ENCODE measurements around the gene EFEMP1.

GRCh38 chr2:55923091-55923981 is at the start of gene EFEMP1:
- no peak for TF ChIP-seq ZNF747 (CRISPR knock-in tag; IDR thresholded peaks at IDR 0.05; ENCODE audit: borderline replicate concordance)
- TF ChIP-seq NCOA1 (CRISPR knock-in tag; IDR thresholded peaks at IDR 0.05): no peak
- TF ChIP-seq NFATC3 (CRISPR knock-in tag; IDR thresholded peaks at IDR 0.05): no peak
- TF ChIP-seq TAF1 (CRISPR knock-in tag; IDR thresholded peaks at IDR 0.05): no peak
- no peak for TF ChIP-seq CBX1 (IDR thresholded peaks at IDR 0.05; ENCODE audit: low read depth)
- TF ChIP-seq NBN (conservative IDR thresholded peaks at IDR 0.05): no peak
- TF ChIP-seq HMGXB4 (CRISPR knock-in tag; IDR thresholded peaks at IDR 0.05; ENCODE audit: borderline replicate concordance in 1 of 2, low read depth in 1 of 2): no peak
- TF ChIP-seq CTCF (CRISPR knock-in tag; IDR thresholded peaks at IDR 0.05): no peak
- no peak for TF ChIP-seq ZBTB34 (CRISPR knock-in tag; IDR thresholded peaks at IDR 0.05)
- no peak for TF ChIP-seq MXD4 (CRISPR knock-in tag; IDR thresholded peaks at IDR 0.05)
- TF ChIP-seq ELK4 (CRISPR knock-in tag; IDR thresholded peaks at IDR 0.05; ENCODE audit: borderline replicate concordance): no peak
